SK-N-MC (cell line): ENCODE measurements around the gene DRC3.

Source experiments
- EZH2 ChIP-seq: fragments of 200-600 bp; sonication (generic); IDR thresholded peaks from one replicate; pipeline ENCODE4 v1.6.1; 2017; ENCODE audit warnings: antibody characterized with exemption
- POLR2AphosphoS5 ChIP-seq: IDR thresholded peaks from 2 replicates; pipeline ENCODE4 v1.6.1; 2012; ENCODE audit warnings: mild to moderate bottlenecking, low read depth, low read length, borderline replicate concordance

GRCh38 chr17:17944743-17945142 lies 27.9 kb upstream of the DRC3 start:
- TF ChIP-seq EZH2 (no peak), POLR2AphosphoS5 (no peak)
